Activated CD8-positive, alpha-beta memory T cell treated with anti-CD3 and anti-CD28 coated beads, Interleukin-2, amount 50 U/mL, for 4 hours (primary cell): Measurements from ENCODE around the gene NIPSNAP3A.
"Not testable (repeated sequence)": the region's sequence is repeated elsewhere in the genome, so short reads cannot be mapped to it uniquely, and the experiment has no call there.

Experiments used
- DNase-seq: peaks from one replicate; pipeline ENCODE4 v3.0.0-alpha.2; 2020

The NIPSNAP3A gene

GRCh38 chr9:104747565-104748358 is at the start of gene NIPSNAP3A:
Gene NIPSNAP3A, plus strand, starts transcription at chr9:104747683. Its CDS starts 110 bp downstream, at chr9:104747793.
- peak; percentile 86 for DNase-seq

- DNase-seq = no peak
Observed at GRCh38 chr9:104700306-104700705, 47.2 kb upstream of the NIPSNAP3A start.

- DNase-seq = not testable (repeated sequence)
Observed at GRCh38 chr9:104708737-104709136, 38.7 kb upstream of the NIPSNAP3A start.

- no peak for DNase-seq
Observed at GRCh38 chr9:104711604-104712003, 35.9 kb upstream of the NIPSNAP3A start.

- DNase-seq = no peak
Observed at GRCh38 chr9:104725014-104725413, 22.5 kb upstream of the NIPSNAP3A start.

- no peak for DNase-seq
Observed at GRCh38 chr9:104738452-104738851, 9.0 kb upstream of the NIPSNAP3A start.

- no peak for DNase-seq
Observed at GRCh38 chr9:104740621-104741020, 6.9 kb upstream of the NIPSNAP3A start.

GRCh38 chr9:104743376-104743985 is 4.0 kb upstream of the NIPSNAP3A start:
- DNase-seq = no peak

- no peak for DNase-seq
Observed at GRCh38 chr9:104745852-104746251, 1.6 kb upstream of the NIPSNAP3A start.

GRCh38 chr9:104746285-104746684 is 1.2 kb upstream of the NIPSNAP3A start:
- DNase-seq = no peak

- no peak for DNase-seq
Observed at GRCh38 chr9:104746798-104747197, 685 bp upstream of the NIPSNAP3A start.

- DNase-seq = no peak
Observed at GRCh38 chr9:104747245-104747564, 278 bp upstream of the NIPSNAP3A start.

GRCh38 chr9:104748359-104749031 is 1.0 kb downstream of the NIPSNAP3A start:
- DNase-seq = no peak

- DNase-seq = no peak
Observed at GRCh38 chr9:104750185-104750767, 2.8 kb downstream of the NIPSNAP3A start.

- DNase-seq = no peak
Observed at GRCh38 chr9:104758974-104759373, 11.5 kb downstream of the NIPSNAP3A start.

- no peak for DNase-seq
Observed at GRCh38 chr9:104765138-104765537, 17.7 kb downstream of the NIPSNAP3A start.

GRCh38 chr9:104766025-104766424 is 18.5 kb downstream of the NIPSNAP3A start:
- no peak for DNase-seq

GRCh38 chr9:104767507-104767906 is 20.0 kb downstream of the NIPSNAP3A start:
- no peak for DNase-seq

- not testable (repeated sequence) for DNase-seq
Observed at GRCh38 chr9:104769029-104769428, 21.5 kb downstream of the NIPSNAP3A start.

- no peak for DNase-seq
Observed at GRCh38 chr9:104769655-104770054, 22.2 kb downstream of the NIPSNAP3A start.

- DNase-seq = no peak
Observed at GRCh38 chr9:104772714-104773510, 25.4 kb downstream of the NIPSNAP3A start.

- no peak for DNase-seq
Observed at GRCh38 chr9:104774132-104774531, 26.6 kb downstream of the NIPSNAP3A start.
